NCI-H2196 treated with DMSO at 0.1 percent for 48 hours (cell line): Measurements from ENCODE around the gene ITGAX.

ENCODE experiments used
- DNase-seq: peaks from one replicate; lab custom pipeline; 2025; ENCODE audit not compliant: unreplicated experiment; lab: John Stamatoyannopoulos, UW

ITGAX gene

DNA sequence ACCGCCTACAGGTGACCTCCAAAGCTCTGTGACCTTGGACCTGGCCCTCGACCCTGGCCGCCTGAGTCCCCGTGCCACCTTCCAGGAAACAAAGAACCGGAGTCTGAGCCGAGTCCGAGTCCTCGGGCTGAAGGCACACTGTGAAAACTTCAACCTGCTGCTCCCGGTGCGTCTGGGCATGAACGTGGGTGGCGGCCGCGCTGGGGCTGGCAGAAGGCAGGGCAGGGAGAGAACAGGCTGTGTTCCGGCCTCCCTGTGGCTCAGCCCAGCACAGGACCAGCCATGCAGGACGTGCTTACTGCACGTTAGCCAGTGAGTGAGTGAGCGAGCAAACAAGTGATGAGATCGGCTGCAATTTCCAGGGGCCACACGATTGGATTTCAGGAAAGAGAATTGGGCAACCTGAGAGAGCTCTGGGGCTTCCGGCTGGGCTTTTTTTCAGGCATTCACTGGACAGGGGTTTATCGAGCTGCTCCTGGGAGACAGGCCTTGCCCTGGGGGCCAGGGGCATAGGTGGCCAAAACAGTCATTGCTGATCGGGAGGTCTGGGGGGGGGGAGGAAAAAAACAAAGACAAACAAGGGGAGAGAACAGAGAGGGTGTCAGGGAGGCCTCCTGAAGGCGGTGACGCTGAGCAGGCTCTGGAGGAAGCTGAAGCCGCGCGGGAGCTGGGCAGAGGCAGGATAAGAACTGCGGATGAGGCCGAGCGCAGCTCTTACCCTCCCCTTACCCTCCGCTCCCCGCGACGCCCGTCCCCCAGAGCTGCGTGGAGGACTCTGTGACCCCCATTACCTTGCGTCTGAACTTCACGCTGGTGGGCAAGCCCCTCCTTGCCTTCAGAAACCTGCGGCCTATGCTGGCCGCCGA, 16.9 kb downstream of the ITGAX start:
- no peak for DNase-seq

DNA sequence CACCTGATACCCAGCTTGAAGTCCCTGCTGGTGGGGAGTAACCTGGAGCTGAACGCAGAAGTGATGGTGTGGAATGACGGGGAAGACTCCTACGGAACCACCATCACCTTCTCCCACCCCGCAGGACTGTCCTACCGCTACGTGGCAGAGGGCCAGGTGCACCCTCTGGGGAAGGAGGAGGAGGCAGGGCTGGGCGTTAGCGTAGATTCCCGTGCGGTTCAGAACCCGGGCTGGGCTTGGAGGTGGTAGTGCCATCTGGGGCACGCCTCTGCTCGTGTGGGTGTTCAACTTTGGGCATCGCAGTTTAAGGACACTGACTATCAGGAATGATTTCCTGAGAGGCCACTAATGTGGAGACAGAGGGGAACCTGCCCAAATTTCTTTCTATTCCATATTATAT, 18.3 kb downstream of the ITGAX start:
- no peak for DNase-seq

- DNase-seq = no peak
These were observed 20.3 kb downstream of the ITGAX start for GRCh38 chr16:31375231-31375630.

- DNase-seq = no peak
These were observed 21.7 kb downstream of the ITGAX start for GRCh38 chr16:31376705-31377104.

DNA sequence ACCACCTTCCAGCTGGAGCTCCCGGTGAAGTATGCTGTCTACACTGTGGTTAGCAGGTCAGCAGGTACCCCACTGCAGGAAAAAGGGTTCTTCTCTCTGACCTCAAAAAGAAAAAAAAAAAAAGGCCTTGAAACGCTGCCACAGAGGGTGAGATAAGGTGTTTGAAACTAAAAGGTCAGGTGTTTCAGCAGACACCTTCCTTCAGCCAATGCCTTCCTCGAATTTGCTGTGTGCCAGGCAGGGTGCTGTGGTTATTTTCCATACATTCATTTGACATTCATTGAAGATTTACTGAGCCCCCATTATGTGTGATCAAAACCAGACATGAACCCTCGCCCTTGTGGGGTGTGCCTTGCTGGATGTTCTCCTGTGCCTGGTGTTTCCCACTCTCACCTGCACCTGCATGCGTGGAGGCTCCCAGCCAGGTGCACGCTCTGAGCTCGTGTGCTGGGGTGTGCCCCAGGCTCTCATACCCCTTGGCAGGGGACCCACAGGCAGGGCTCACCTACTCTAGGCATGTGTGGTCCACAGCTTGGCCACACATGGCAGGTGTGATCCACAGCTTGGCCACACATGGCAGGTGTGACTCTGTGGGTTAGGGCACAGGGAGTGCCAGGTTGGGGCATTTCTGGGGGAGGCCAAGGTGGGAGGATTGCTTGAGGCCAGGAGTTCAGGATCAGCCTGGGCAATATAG, 22.4 kb downstream of the ITGAX start:
- no peak for DNase-seq

- no peak for DNase-seq
These were observed 25.2 kb downstream of the ITGAX start for GRCh38 chr16:31380201-31380600.

DNA sequence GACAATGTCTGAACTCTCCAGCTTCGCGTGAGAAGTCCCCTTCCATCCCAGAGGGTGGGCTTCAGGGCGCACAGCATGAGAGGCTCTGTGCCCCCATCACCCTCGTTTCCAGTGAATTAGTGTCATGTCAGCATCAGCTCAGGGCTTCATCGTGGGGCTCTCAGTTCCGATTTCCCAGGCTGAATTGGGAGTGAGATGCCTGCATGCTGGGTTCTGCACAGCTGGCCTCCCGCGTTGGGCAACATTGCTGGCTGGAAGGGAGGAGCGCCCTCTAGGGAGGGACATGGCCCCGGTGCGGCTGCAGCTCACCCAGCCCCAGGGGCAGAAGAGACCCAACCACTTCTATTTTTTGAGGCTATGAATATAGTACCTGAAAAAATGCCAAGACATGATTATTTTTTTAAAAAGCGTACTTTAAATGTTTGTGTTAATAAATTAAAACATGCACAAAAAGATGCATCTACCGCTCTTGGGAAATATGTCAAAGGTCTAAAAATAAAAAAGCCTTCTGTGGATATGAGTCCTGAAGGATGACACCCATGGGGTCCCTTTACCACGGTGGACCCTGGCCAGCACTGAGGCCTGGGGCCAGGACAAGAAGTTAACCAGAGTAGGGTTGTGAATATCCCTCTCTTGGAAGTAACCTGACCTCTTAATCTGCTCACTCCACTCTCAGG, 27.6 kb downstream of the ITGAX start:
- DNase-seq = peak; percentile 36

DNA sequence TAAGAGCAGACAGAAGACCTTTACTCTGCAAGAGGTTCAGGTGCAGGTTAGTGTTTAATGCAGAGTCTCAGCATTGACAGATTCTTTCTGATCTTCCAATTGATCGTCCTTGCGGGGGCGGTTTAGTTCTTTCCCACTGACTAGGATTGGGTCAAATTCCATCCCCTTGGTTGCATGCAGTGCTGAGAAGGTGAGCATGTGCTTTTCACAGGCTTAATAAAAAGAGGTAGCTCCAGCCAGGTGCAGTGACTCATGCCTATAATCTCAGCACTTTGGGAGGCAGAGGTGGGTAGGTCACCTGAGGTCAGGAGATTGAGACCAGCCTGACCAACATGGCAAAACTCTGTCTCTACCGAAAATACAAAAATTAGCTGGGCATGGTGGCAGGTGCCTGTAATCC, 30.7 kb downstream of the ITGAX start:
- no peak for DNase-seq

DNA sequence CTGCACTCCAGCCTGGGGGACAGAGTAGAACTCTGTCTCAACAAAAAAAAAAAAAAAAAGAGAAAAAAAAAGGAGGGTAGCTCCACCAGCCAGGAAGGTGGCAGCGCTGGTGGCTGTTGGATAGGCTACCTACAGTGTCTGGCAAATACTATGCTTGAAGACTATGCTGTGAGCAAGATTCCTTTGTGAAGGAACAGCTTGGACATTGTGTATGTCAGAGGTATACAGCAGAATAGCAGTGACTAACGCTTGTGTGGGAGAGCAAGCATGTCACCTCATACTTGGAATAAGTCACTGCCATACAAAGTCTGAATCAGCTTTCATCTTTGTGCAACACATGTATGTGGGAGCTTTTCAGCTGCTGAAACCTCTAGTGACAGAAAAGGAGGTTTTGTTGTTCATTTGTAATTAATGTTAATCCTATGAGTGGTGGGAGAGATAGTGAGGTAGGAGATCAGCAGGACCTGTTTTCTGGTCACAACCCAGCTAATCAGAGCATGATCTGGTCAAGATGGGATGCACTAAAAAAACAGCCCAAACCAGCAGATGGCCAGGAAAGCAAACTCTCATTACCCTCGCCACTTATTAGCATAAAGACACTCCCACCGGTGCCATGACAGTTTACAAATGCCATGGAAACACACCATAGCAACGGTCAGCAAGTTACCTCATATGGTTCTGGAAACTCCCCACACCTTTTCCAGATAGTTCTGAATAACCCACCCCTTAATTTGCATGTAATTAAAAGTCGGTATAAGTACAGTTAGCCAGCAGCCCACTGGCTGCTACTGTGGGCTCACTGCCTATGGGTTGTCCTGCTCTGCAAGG, 31.4 kb downstream of the ITGAX start:
- peak; percentile 19 for DNase-seq

DNA sequence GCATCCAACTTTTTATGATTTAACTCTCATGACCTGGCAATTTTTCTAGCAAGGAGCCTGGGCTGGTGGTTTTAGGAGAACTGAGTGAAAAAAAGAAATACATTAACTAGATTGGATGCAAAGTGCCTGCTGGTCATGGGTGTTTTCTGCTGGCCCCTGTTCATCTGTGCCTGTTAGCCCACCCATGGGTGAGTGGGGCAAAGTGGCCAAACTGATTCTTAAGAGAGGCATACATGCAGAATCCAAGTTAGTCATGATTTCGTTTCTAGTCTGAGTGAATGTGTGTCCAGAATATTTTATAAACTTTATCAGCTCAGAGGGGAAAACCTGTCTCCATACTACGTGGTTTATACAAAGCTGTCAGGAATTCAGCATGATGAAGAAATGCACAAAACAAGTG, 33.6 kb downstream of the ITGAX start:
- DNase-seq = no peak

- DNase-seq = no peak
These were observed 35.6 kb downstream of the ITGAX start for GRCh38 chr16:31390504-31391041.

DNA sequence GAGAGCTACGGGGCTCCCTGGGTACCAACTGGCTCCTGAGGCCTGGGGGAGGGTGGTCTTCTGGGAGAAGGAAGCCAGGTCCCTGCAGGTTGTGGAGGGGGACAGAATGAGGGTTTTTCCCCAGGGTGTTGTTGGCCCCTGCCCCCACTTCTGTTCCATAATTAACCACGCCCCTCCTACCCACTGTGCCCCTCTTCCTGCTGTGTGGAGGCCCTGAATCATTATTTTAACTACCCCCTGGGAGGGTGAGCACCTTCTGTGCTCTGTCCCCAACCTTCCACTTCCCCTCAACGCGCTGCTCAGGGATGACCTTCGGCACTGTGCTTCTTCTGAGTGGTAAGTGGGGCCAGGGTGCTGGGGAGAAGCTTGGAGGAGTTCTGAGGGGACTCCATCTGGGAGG, 38.1 kb downstream of the ITGAX start, which contains the start of gene ITGAD:
TSS of gene ITGAD (plus strand) at position 280 of the 400 bp plus-strand sequence. CDS start at position 306, 26 bp downstream.
- no peak for DNase-seq

DNA sequence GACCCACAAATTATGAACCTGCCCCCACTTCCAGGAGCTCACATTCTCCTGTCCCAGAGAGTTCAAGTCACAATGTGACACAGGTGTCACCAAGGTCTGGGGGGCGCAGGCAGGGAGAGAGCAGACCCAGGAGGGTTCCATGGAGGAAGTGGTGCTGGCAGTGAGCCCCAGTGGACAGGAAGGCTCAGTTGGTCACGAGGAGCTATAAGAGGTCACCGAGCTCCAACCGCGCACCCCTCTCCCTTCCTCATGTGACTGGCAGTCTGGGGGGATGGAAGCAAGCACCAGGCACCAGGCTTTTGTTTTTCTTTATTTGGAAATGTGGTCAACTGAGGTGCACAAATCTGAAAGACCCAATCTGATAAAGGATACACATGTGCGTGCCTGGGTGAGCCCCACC, 40.7 kb downstream of the ITGAX start:
- DNase-seq = no peak

- no peak for DNase-seq
These were observed 42.2 kb downstream of the ITGAX start for GRCh38 chr16:31397096-31397660.

GRCh38 chr16:31397701-31398100, 42.7 kb downstream of the ITGAX start:
- DNase-seq = no peak

DNA sequence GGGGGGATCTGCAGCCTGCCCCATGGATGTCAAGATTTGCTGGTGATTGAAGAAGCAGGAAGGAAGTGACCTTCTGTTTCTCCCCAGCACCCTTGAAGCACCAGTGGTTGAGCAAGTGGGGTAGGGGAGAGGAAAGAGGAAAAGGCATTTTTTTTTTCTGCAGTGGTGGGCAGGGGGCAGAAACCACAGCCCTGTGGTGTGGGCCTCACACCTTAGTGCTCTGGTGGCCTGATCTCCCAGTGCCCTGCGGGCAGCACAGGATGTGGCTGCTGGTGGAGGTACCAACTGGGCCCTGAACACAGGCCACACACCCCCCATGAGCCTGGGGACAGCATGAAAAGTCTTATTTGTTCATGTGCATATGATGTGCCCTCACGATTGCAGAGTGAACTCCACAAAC, 45.2 kb downstream of the ITGAX start:
- no peak for DNase-seq

- no peak for DNase-seq
These were observed 46.5 kb downstream of the ITGAX start for GRCh38 chr16:31401436-31401835.

- no peak for DNase-seq
These were observed 47.7 kb downstream of the ITGAX start for GRCh38 chr16:31402687-31403086.

DNA sequence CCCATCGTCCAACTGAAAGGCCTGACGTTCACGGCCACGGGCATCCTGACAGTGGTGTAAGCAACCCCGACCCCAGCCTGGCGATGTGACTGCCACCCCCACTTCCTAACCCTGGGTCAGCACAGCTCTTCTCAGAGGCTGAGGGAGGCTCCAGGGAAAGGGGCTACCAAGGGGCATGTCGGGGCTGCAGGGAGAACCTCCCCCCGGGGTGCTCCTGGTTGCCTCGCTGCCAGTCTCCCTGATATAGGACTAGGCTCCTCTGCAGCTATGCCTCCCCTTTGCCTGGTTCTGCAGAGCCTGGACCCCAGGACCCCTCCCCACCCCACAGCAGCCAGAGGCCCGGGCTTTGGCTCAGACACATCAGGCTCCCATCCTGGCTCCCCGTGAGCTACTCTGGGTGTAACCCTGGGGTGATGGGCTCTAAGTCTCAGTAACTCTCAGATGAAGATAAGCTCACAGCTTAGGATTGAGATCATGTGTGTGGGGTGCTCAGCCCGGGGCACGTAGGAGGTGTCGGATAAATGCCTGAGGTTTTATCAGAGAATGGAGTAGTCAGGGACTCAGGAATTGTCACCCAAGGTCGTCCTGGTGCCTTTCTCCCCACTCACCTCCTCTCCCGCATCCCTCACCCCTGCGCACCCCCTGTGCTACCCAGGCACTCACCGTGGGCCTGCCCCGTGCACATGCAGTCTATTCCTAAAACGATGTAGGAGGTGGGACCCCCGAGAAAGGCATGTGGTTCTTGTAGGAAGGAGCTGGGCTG, 48.8 kb downstream of the ITGAX start:
- DNase-seq = no peak
